GM21360 (cell line): Measurements from ENCODE around the gene RFLNA.

Experiments
- ATAC-seq: cut with Tn5 transposase; IDR thresholded peaks from one replicate; pipeline ENCODE4 v1.9.1; 2021; ENCODE audit warnings: mild to moderate bottlenecking, moderate library complexity; ENCODE audit not compliant: unreplicated experiment

The RFLNA gene

DNA sequence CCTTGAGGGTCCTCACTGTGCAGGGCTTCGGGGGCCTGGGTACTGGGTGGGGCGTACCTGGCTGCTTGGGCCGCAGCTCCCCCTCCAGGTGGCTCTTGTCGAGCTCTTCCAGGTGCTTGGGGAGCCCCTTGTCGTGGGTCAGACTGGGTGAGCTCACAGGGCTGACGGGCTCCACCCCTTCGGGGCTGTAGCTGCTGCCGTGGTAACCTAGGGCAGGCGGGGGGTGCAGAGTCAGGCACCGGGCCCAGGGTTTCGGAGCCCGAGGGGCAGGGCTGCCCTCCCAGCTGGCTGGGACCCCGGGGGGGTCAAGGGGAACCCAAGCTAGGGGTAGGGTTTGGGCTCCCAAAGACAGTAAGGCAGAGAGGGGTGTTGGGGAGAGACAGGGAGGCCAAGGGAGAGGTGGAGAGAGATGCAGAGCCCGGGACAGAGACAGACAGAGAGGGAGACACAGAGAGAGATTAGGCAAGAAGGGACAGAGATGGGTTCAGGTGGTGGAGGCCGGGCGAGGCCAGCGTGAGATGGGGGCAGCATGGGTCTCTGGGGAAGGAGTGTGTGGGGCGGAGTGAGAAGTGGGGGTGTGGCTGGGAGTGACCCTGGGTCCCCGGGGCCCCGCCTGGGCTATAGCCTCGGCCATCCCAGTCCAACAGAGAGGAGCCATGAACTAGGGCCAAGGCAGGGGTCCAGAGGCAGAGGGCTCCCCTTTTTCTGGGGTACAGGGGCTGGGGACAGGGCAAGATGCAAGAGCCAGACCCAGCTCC lies 40.7 kb downstream of the RFLNA start:
- no peak for ATAC-seq

DNA sequence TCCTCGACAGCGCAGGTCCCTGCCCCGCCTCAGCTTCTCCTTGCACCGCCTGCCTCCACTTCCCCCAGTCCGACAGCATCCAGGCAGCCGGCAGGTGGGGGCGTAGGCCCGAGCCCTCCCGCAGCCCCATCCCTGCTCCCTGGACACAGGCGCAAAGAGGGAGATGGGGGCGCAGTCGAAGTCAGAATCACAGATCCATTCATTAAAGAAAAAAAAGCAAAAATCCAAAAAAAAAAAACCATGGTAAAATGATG lies 41.2 kb downstream of the RFLNA start:
- ATAC-seq, result no peak

DNA sequence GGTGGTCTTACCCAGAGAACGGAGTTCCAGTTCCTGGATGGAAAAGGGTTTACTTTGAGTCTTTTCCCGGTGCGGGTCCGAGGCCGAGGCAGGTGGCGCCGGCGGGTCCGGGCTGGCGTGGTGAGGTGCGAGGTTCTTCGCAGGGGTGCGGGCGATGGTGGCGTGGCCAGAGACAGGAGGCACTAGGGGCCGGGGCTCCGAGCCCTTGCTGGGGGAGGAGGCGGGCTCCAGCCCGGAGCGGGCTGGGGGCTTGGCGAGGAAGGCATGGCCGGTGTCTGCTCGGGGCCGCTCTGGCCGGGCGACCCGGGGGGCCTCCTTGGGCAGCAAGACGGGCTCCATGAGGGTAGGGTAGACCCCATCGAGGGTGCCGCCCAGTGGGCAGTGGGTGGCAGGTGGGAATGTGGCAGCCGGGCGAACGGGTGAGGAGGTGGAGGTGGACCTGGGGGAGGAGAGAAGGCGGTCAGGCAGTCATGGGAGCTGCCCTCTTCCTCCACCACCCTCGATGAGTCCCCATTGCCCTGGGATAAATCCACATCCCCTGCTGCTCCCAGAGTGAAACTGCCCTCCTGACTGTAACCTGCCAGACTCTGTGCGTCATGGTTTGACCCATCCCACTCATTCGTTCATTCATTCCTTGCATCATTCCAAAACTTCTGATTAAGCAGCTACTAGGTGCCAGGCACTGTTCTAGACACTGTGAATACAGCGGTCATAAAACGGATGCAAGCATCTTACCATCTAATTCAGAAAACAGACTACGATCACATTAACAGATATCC lies 42.0 kb downstream of the RFLNA start:
- no peak for ATAC-seq

DNA sequence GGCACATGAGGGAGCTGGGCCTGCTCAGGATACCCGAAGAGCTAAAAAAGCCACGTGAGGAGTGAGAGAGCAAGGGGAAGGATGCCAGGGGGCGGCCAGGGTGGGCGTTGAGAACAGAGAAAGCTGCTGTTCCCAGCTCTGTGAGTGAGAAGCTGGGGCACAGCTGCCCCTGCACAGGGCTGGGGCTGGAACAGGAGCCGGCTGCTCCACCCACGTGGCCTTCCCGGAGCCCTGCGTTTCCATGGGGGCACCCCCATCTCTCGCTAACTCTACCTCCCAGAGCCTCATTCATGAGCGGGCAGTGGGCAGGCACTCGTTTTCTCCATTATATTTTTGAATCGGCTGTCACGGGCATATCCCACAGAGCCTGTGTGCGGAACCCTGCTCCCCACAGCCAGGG lies 42.7 kb downstream of the RFLNA start:
- ATAC-seq, result no peak

DNA sequence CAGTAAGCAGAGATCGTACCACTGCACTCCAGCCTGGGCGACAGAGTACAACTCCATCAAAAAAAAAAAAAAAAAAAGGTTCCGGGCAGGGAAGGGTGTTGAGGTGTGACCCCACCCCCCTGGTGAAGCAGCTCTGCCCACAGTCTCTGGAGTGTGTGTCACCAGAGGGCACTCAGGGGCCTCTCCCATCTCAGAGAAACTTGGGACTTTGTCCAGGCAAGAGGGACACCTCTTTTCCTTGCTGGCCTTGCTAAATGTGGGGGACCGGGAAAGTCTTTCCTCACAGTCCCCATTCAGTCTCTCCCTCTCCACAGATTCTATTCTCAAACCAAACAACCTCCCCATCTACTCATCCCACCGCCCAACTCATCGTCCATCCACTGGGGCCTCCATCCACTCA lies 43.6 kb downstream of the RFLNA start:
- no peak for ATAC-seq

DNA sequence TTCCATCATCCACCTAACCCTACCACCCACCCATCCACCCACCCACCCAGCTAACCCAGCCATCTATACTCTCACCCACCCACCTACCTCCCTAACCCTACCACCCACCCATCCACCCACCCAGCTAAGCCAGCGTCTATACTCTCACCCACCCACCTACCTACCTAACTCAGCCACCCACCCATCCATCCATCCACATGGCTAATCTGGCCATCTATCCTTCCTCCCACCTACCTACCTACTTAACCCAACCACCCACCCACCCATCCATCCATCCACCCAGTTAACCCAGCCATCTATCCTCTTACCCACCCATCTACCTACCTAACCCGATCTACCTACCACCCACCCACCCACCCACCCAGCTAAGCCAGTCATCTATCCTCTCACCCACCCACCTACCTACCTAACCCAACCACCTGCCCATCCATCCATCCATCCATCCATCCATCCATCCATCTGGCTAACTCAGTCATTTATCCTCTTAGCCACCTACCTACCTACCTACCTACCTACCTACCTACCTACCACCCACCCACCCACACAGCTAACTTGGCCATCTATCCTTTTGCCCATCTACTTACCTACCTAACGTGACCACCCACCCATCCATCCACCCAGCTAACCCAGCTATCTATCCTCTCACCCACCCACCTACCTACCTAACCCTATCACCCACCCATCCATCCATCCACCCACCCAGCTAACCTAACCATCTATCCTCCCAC lies 44.1 kb downstream of the RFLNA start:
- ATAC-seq, result no peak

DNA sequence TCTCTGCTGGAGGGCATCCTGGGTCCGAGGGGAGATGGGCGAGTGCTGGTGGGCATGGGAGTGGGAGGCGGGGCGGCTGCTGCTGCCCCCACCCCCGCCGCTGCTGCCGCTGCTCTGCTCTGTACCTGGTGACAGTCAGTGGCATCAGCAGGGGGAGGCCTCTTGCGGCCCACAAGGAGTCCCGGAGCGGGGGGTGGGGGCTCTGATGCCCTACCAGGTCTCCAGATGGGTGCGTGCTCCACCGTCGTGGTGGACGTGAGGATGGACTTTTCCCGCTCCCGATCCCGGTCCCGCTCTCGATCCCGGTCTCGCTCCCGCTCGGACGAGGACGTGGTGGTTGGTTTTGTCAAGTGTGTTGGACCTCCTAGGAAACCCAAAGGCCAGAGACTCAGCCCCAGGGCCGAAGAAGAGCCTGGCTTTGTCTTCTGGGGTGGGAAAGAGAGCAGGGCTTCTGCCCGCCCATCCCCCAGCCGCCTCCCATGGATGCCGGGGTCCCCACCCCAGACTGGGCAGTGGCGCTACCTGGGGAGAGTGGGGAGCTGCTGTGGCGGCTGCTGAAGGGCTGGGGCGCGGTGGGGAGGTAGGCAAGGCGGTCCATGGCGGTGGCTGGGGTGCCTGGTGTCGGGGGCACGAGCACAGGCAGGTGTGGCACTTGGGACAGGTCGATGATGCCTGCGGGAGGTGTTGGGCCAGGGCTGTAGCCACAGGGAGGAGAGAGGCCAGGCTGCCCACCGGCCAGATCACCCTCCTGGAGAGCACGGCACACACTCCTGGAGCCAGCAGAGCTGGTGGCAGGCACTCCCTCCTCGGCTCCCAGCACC lies 45.4 kb downstream of the RFLNA start:
- ATAC-seq, result no peak

DNA sequence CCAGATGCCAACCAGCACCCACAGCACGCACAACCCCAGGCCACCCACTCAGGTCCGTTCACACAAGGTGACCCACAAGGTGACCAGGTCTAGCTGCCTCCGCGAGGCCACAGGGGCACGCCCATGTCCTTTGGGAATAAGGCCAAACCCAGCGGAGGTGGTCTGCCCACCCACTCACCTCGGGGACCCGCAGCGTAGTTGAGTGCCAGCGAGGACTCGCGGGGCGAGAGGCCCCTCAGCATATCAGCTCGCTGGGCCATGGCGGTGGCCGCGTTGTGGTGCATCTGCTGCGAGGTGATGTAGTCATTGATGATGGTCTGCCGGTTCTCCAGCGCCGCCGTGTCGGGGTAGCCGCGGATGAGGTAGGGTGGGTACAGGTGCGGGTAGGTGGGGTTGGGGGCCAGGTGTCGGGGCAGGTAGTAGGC lies 46.8 kb downstream of the RFLNA start:
- no peak for ATAC-seq

DNA sequence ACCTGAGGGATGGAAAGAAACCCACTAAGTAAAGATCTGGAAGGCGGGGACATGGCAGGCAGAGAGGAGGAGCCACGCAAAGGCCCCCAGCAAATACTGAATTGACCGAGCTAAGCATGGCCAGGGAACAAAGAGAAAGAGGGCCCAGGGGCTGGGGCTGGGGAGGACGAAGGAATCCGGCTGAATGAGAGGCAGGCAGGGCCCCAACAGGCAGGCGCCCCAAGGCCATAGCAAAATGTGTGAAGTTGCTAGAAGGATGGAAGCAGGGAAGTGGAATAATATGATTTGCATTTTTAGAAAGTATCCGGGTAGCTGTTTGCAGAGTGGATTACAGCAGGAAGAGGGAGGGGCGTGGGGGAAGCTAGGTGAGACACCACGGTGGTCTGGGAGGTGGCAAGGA lies 49.1 kb downstream of the RFLNA start:
- ATAC-seq, result no peak

DNA sequence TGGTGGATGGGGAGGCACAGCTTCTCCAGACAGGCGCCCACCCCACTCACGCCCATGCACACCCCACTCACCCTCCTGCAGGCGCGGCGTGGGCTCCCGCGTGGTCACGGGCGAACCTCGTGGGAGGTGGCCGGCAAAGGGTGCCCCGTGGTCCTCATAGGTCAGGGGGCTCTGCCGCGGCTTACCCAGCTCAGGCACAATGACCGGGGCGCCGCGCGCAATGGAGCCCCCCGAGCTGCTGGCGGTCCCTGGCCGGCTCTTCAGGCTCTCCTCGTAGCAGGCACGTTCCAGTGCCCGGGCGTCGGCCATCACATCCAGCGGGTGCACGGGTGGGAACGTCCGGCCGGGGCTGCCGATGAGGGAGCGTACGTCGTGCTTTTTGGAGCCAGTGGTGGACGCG lies 49.6 kb downstream of the RFLNA start:
- no peak for ATAC-seq

DNA sequence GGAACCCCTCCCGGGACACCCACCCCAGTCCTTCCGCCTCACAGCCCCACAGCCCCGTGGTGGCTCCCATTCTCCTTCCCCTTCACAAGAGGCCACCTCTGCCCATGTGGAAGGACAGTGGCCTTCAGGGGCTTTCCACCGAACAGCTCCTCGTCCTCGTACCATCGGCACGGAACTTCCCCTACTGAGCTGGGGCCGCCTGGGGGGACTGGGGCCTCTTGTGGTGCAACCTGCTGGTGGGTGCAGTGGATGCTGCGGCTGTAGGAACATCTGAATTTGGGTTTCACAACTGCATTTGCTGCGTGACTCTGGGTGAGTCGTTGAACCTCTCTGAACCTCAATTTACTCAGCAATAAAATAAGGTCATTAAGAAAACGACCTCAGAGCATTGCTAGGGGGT lies 50.9 kb downstream of the RFLNA start:
- no peak for ATAC-seq

DNA sequence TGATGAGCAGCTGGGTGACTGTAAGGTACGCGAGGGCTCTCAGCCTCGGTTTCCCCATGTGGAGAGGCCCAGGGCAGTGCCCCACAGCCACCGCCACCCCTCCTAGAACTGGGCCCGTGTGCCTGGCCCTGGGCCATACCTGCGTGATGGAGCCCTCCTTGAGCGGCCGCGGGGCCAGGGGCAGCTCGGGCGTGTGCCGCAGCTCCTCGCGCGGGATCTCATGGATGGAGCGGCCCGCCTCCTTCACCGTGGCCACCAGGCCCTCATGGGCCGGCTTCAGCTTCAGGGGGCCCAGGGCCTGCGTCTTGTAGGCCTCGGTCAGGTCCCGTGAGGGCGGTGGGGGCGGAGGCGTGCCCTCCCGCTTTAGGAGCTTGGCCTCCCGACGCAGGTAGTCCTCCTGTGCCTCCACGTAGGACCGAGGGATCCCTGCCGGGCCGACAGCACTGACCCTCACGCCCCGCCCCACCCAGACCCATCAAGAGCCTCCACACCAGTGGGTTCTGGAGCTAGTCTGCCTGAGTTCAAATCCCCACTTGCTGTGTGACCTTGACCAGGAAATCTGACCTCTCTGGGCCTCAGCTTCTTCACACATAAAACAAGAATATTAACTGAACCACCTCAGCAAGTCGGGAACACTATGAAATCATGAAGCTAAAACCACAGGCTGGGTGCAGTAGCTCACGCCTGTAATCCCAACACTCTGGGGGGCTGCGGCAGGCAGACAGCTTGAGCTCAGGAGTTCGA lies 51.7 kb downstream of the RFLNA start:
- no peak for ATAC-seq

DNA sequence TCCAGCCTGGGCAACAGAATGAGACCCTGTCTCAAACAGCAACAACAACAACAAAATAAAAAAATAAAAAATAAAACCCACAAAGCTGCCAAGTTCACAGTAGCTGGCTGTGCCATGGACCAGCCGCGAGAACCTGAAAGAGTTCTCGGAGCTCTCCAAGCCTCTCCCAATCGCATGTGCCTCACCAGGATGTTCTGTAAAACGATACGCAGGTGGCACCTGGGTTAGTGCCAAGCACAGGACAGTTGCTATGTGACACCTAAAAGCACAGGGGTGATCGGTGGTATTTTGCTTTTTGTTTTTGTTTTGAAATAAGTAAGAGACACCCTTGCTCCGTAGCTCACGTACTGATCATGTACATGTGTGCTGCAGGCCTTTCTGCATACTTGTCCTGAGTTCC lies 52.4 kb downstream of the RFLNA start:
- no peak for ATAC-seq

DNA sequence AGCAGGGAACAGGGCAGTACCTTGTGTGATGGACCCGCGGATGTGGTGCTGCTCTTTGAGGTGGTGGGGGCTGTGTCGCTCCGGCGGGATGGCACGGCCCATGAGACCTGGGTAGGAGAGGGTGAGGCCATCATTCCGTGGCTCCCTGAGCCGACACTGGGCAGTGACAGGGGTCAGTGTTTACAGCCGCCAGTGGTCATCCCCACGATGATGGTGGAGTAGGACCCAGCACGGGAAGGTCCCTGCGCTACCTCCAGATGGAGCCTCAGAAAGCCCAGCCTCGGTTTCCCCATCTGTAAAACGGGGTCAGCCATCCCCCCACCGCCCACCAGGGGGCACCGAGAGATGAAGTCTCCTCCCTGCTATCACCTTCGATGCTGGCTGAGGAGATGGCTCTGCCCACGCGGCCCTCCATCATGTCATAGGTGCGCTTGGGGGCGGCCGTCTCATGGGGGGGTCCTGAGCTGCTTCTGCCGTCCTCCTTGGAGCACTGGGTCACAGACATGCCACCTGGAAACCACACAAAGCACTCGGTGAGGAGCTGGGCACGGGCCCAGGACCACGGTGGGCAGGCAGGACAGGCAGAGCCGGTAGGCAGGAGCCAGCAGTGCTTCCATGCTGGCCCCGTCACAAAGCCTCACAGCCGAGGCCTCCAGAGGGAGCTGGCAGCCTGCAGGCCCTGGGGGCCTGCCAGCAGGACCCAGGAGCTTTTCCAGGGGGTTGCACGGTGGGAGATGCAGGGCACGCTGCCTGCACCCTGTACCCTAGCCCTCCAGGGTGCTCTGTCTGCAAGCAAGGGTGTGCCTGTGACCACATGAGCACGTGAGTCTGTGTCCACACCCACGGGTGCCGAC lies 53.1 kb downstream of the RFLNA start:
- ATAC-seq, result no peak

DNA sequence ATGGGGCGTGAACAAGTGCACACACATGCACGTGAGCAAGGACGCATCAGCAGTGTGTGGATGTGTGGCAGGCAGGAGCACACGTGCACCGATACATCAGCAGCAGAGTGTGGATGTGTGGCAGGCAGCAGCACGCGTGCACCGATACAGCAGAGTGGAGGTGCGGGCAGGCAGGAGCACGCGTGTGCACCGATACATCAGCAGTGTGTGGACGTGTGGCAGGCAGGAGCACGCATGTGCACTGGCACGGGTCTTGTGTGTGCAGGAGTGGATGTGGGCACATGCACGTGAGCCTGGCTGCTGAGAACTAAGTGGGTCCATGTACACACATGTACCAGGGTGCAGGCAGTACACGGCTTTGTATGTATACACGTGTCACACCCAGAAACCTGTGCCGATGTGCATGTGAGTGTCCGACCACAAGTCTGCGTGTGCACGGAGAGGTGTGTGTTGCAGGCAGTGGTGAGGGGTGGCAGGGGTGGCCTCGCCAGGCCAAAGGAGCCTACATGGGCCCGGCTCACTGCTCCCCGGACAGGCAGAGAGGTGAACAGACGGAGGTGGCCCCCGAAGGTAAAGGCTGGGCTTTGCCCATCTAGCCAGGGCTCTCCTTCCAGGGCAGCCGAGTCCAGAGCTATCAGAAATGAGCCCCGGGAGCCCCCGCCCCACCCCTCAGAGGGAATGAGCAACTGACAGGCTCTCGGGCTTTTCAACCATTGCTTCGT lies 53.9 kb downstream of the RFLNA start:
- no peak for ATAC-seq

DNA sequence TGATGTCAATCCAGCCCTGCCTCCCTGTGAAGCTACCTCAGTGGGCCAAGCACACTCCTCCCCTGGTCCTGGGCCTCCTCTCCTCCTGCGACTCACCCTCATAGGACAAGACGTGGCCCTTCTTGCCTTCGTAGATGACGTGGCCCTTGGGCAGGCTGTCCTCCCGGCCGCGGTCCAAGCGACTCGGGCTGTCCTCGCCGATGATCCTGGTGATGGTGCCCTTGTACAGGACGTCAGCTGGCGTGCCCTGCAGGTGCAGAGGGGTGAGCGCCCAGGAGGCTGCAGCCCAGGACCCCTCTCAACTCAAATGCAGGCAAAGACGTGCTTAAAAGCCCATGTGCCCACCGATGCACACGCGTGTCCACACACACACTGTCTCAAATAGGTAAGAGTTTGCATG lies 55.6 kb downstream of the RFLNA start:
- ATAC-seq, result no peak

DNA sequence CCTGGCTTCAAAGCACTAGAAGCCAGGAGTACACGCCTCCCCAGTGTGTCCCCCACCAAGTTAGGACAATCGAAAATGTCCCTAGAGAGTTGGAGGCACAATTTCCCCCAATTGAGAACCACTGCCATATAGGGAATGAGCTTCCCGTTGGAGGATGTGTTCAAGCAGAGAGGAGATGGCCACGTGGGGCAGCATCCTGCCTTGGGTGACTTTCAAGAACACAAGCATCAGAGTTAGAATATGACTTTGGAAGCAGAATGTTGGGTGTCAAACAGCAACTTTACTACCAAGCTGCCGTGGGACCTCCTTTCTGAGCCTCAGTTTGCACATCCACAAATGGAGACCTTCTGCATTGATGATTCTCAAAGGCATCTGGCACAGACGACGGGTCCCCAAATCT lies 56.5 kb downstream of the RFLNA start:
- no peak for ATAC-seq

DNA sequence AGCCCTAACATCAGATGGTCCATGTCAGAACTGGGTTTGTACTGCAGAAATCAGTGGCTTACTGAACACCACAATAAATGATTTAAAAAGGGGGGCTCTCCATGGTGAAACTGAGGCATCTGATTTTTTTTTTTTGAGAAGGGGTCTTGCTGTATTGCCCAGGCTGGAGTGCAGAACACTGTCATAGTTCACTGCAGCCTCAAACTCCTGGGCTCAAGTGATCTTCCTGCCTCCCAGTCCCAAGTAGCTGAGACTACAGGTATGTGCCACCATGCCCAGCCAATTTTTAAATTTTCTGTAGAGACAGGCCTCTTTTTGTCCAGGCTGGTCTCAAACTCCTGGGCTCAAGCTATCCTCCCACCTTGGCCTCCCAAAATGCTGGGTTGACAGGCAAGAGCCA lies 57.4 kb downstream of the RFLNA start:
- no peak for ATAC-seq

DNA sequence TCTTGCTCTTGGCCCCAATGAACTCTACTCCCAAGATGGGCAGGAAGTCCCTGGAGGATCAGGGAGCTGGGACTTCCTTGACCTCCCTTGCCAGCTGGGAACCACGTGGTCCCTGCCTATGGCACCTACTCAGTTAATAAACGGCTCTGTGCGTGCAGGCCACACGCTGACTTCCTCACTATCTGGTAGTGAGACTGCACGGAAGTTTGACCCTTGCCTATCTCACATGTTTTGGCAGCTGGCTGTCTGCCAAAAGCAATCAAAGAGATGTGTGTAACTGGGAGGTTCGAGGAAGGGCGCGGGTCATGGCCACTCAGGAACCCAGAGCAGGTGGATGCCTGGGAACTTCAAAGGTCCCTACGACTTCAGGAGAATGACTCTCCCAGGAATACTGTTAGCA lies 57.9 kb downstream of the RFLNA start:
- no peak for ATAC-seq
